Epithelial cell of esophagus (primary cell): ENCODE data around the gene TP53I3.
"Not testable (repeated sequence)": the region's sequence is repeated elsewhere in the genome, so short reads cannot be mapped to it uniquely, and the experiment has no call there.

Experiments
- DNase-seq: peaks from one replicate; pipeline ENCODE4 v3.0.0; 2010; ENCODE audit warnings: low read depth
- H3K4me3 ChIP-seq: 2 replicates; pipeline ENCODE4 v1.5.1; 2011; ENCODE audit warnings: mild to moderate bottlenecking, low read length, control low read depth
- TF ChIP-seq, protein P1 (sequence below): IDR thresholded peaks from 2 replicates; pipeline ENCODE4 v1.5.1; 2011; ENCODE audit warnings: low read depth, mild to moderate bottlenecking, low read length, control low read depth, inconsistent platforms; ENCODE audit not compliant: insufficient read depth; ENCODE audit errors: missing control alignments

The TP53I3 gene

DNA sequence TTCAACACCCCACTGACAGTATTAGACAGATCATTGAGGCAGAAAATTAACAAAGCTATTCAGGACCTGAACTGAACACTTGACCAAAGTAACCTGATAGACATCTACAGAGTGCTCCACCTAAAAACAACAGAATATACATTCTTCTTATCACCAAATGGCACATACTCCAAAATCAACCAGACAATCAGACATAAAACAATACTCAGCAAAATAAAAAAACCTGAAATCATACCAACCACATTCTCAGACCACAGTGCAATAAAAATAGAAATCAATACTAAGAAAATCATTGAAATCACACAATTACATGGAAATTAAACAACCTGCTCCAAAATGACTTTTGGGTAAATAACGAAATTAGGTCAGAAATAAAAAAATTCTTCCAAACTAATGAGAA lies 22.7 kb upstream of the TP53I3 start:
- TF ChIP-seq, protein P1, sequence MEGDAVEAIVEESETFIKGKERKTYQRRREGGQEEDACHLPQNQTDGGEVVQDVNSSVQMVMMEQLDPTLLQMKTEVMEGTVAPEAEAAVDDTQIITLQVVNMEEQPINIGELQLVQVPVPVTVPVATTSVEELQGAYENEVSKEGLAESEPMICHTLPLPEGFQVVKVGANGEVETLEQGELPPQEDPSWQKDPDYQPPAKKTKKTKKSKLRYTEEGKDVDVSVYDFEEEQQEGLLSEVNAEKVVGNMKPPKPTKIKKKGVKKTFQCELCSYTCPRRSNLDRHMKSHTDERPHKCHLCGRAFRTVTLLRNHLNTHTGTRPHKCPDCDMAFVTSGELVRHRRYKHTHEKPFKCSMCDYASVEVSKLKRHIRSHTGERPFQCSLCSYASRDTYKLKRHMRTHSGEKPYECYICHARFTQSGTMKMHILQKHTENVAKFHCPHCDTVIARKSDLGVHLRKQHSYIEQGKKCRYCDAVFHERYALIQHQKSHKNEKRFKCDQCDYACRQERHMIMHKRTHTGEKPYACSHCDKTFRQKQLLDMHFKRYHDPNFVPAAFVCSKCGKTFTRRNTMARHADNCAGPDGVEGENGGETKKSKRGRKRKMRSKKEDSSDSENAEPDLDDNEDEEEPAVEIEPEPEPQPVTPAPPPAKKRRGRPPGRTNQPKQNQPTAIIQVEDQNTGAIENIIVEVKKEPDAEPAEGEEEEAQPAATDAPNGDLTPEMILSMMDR = no peak
- DNase-seq = no peak
- H3K4me3 ChIP-seq = no peak overlapping the region

DNA sequence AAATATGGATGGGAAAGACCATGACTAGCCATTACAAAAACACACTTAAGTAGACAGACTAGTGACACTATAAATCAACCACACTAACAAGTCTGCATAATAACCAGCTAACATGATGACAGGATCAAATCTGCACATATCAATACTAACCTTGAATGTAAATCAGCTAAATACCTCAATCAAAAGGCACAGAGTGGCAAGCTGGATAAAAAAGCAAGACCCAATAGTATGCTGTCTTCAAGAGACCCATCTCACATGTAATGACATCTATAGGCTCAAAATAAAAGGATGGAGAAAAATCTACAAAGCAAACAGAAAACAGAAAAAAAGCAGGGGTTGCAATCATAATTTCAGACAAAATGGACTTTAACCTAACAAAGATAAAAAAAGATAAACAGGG lies 22.2 kb upstream of the TP53I3 start:
- no peak overlapping the region for H3K4me3 ChIP-seq
- TF ChIP-seq, protein P1 = no peak
- no peak for DNase-seq

DNA sequence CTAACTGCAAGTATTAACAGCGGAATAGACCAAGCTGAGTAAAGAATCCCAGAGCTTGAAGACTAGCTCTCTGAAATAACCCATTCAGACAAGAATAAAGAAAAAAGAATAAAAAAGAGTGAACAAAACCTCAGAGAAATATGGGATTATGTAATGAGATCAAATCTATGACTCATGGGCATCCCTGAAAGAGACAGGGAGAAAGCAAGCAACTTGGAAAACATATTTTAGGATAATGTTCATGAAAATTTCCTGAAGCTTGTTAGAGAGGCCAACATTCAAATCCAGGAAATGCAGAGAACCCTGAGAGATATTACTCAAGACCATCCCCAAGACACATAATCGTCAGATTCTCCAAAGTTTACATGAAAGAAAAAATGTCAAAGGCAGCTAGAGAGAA lies 21.2 kb upstream of the TP53I3 start:
- TF ChIP-seq, protein P1 = no peak
- peak; percentile 40 for DNase-seq
- no peak overlapping the region for H3K4me3 ChIP-seq

DNA sequence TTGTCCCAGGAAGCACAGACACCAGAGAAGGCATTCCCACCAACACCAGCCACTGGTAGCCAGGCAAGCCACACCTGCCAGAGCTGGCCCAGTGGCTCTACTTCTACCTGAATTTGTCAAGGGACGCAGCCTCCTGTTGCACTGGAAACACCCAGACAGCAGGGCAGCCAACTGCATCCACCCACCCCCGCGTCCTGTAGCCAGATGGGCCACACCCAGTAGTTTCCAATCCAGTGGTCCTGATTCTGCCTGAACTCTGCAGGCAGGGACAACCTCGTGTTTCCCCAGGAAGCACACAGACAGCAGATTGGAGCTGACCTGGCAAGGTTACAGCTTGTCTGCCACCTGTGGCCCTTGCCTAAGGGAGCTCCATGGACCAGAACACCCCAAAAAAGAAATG lies 20.3 kb upstream of the TP53I3 start:
- H3K4me3 ChIP-seq = no peak overlapping the region
- DNase-seq = no peak

DNA sequence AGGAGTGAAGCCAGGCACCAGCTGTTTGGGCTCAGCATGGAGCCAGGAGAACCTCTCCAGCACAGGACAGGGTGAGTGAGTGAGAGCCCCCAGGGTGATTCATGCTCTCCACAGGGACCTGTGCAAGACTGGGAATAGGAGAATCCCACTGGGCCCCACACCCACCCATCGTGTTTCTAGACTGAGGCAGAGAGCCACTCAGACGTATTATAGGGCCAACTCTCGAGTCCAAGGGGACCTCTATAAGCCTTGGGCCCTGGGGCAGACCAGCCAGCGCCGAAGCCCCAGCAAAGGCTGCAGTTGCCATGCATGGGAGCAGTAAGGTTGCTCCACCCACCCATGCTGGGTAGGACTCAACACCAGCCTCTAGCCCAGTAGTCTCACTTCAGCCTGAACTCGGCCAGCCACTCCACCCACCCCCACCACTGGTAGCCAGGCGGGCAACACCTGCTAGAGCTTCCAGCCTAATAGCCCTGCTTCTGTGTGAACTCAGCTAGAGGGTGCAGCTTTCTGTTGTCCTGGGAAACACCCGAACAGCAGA lies 19.5 kb upstream of the TP53I3 start:
- DNase-seq = no peak
- TF ChIP-seq, protein P1 = no peak
- H3K4me3 ChIP-seq = no peak overlapping the region

More for the DNA sequence above, 20.3 kb upstream of the TP53I3 start:
- TF ChIP-seq, protein P1 = no peak

DNA sequence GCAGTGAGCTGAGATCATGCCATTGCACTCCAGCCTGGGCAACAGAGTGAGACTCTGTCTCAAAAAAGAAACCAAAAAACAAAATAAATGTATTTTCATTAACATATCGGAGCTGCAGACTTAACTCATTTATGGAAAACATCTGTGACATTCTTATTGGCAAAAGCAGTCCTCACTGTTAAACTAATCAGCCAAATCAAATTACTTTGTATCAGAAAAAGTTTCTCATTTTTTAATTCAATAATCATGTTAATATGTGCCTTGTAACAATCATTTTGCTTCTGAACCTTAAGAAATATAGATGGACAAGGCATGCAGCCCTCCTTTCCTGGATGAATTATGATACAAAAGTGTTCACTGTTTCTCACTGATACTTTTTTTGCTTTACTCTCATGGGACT lies 18.0 kb upstream of the TP53I3 start:
- TF ChIP-seq, protein P1 = no peak
- DNase-seq = no peak
- no peak overlapping the region for H3K4me3 ChIP-seq

DNA sequence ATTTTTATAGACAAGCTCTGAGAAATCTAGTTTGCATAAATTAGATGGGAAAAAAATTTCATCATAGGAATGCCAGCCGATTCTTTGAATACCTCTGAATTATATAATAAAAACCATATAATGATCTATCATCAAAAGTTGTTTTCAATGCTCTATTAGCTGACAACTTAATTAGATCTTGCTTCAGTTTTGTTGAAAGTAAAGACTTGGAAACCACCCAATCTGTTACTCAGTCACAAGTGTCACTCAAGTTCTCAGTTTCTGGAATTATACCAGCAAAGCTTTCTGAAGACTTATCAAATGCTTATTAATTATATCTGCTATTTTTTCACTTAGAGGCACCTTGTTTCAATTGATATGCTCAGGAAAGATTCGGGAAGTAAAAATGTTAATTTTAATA lies 17.4 kb upstream of the TP53I3 start:
- no peak for DNase-seq
- no peak overlapping the region for H3K4me3 ChIP-seq
- TF ChIP-seq, protein P1 = no peak

DNA sequence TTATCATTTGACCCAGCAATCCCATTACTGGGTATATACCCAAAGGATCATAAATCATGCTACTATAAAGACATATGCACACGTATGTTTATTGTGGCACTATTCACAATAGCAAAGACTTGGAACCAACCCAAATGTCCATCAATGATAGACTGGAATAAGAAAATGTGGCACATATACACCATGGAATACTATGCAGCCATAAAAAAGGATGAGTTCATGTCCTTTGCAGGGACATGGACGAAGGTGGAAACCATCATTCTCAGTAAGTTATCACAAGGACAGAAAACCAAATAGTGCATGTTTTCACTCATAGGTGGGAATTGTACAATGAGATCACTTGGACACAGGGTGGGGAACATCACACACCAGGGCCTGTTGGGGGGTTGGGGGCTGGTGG lies 16.1 kb upstream of the TP53I3 start:
- H3K4me3 ChIP-seq, DNase-seq: not testable (repeated sequence)

DNA sequence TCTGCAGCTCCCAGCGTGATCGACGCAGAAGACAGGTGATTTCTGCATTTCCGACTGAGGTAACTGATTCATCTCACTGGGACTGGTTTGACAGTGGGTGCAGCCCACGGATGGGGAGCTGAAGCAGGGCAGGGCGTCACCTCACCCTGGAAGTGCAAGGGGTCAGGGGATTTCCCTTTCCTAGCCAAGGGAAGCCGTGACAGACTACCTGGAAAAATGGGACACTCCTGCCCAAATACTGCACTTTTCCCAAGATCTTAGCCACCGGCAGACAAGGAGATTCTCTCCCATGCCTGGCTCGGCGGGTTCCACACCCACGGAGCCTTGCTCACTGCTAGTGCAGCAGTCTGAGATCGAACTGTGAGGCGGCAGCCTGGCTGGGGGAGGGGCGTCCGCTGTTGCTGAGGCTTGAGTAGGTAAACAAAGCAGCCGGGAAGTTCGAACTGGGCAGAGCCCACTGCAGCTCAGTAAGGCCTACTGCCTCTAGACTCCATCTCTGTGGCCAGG lies 10.6 kb upstream of the TP53I3 start:
- not testable (repeated sequence) for H3K4me3 ChIP-seq, DNase-seq

DNA sequence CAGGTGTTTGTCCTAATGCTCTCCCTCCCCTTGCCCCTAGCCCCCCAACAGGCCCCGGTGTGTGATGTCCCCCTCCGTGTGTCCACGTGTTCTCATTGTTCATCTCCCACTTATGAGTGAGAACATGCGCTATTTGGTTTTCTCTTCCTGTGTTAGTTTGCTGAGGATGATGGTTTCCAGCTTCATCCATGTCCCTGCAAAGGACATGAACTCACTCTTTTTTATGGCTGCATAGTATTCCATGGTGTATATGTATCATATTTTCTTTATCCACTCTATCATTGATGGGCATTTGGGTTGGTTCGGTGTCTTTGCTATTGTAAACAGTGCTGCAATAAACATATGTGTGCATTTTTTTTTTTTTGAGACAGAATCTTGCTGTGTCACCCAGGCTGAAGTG lies 8.6 kb upstream of the TP53I3 start:
- H3K4me3 ChIP-seq, DNase-seq: not testable (repeated sequence)
